HPDE6-E6E7 (cell line): ENCODE measurements around the gene HSD3B7.
"Not testable (repeated sequence)": the region's sequence is repeated elsewhere in the genome, so short reads cannot be mapped to it uniquely, and the experiment has no call there.

ENCODE experiments used
- DNase-seq: peaks from one replicate; pipeline ENCODE4 v3.0.0; 2011; ENCODE audit warnings: missing footprints; ENCODE audit errors: extremely low spot score

HSD3B7 gene

GRCh38 chr16:31000671-31001382 is 15.8 kb downstream of the HSD3B7 start:
- no peak for DNase-seq

- DNase-seq = no peak
Measured at GRCh38 chr16:31001507-31002249, 16.7 kb downstream of the HSD3B7 start.

- peak; percentile 31 for DNase-seq
Measured at GRCh38 chr16:31002250-31002700, 17.3 kb downstream of the HSD3B7 start.

- no peak for DNase-seq
Measured at GRCh38 chr16:31002862-31003341, 17.9 kb downstream of the HSD3B7 start.

- no peak for DNase-seq
Measured at GRCh38 chr16:31003744-31004143, 18.7 kb downstream of the HSD3B7 start.

GRCh38 chr16:31004658-31005057 is 19.7 kb downstream of the HSD3B7 start:
- no peak for DNase-seq

GRCh38 chr16:31005350-31006085 is 20.5 kb downstream of the HSD3B7 start:
- no peak for DNase-seq

GRCh38 chr16:31006086-31006385 is 21.0 kb downstream of the HSD3B7 start:
- DNase-seq = no peak

GRCh38 chr16:31006589-31006988 is 21.6 kb downstream of the HSD3B7 start:
- DNase-seq = no peak

GRCh38 chr16:31007684-31008083 is 22.7 kb downstream of the HSD3B7 start:
- no peak for DNase-seq

- DNase-seq = peak; percentile 49
Measured at GRCh38 chr16:31008149-31008548, 23.1 kb downstream of the HSD3B7 start.

- no peak for DNase-seq
Measured at GRCh38 chr16:31008551-31008950, 23.5 kb downstream of the HSD3B7 start.

GRCh38 chr16:31009120-31009519 is 24.1 kb downstream of the HSD3B7 start:
- DNase-seq = no peak

- no peak for DNase-seq
Measured at GRCh38 chr16:31009894-31010584, 25.0 kb downstream of the HSD3B7 start.

GRCh38 chr16:31010585-31011325 is 25.7 kb downstream of the HSD3B7 start, which contains the start of gene STX1B:
Gene STX1B (minus strand): TSS chr16:31010638. CDS start chr16:31010396, 242 bp downstream.
- no peak for DNase-seq

- DNase-seq = not testable (repeated sequence)
Measured at GRCh38 chr16:31011815-31012214, 26.8 kb downstream of the HSD3B7 start.

- not testable (repeated sequence) for DNase-seq
Measured at GRCh38 chr16:31013292-31013691, 28.3 kb downstream of the HSD3B7 start.

GRCh38 chr16:31016018-31016417 is 31.0 kb downstream of the HSD3B7 start:
- DNase-seq = no peak

- DNase-seq = not testable (repeated sequence)
Measured at GRCh38 chr16:31017756-31018155, 32.7 kb downstream of the HSD3B7 start.

- DNase-seq = no peak
Measured at GRCh38 chr16:31020536-31020935, 35.5 kb downstream of the HSD3B7 start.
